Measurements from ENCODE around the gene POLA2. TPM values are rescaled to one million over a fixed set of nuclear protein-coding genes. Genes with fewer than 3 reads are reported as not detected.
"Not testable (repeated sequence)": the region's sequence is repeated elsewhere in the genome, so short reads cannot be mapped to it uniquely, and the experiment has no call there.

Gene POLA2
- total and polyA plus RNA-seq, 4 donors = 4.5 to 14.2 (median 9.5) TPM

DNA sequence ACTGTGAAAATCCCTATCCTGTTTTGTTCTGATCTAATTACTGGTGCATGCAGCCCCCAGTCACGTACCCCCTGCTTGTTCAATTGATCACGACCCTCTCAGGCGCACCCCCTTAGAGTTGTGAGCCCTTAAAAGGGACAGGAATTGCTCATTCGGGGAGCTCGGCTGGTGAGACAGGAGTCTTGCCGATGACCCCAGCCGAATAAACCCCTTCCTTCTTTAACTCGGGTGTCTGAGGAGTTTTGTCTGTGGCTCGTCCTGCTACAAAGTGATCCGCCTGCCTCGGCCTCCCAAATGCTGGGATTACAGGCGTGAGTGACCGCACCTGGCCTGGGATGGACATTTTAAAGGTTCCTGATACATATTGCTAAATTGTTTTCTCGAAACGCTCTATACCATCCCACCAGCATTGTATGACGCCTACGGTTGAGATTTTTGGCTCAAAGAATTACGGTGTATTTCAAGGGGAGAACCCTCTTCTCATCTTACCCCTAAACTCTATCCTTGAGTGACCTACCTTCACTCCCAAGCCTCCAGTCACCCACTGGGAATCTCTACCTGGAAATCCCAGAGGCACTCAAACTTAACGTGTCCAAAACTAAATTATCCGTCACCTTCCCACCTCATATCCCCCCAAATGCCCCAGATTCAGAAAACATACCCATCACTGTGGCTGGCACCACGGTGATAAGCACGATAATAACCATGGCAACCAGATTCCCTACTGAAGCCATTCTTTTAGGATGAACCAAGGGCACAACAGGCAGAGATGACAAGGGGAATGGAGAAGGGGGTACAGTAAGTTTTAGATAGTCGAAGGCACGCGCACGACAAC, 789 bp upstream of the POLA2 start:
- Histone ChIP-seq H3K4me3 (peak overlapping the region; percentile 58), H3K4me1 (ENCODE audit: control insufficient read depth in 5 of 5, insufficient read depth in 5 of 5, low read length in 5 of 5) (peaks cover 0 to 15% (median 8%) of the 10 kb centered on the region in 5 donors), H3K27me3 (ENCODE audit: control insufficient read depth in 3 of 3, insufficient read depth in 3 of 3, low read length in 2 of 3) (no peaks in the 10 kb centered on the region), H3K9me3 (ENCODE audit: control insufficient read depth in 4 of 4, insufficient read depth in 3 of 4, low read length in 3 of 4) (no peaks in the 10 kb centered on the region), H3K36me3 (ENCODE audit: control insufficient read depth in 4 of 4, insufficient read depth in 4 of 4, low read length in 4 of 4) (no peaks in the 10 kb centered on the region), H3K9ac (ENCODE audit: insufficient read depth in 1 of 2, low read length in 2 of 2) (peak overlapping the region; percentile 60 to 96), H3K27ac (ENCODE audit: low read depth in 1 of 2, low read length in 1 of 2) (peak overlapping the region; percentile 83 to 95)
- ATAC-seq (ENCODE audit: insufficient read depth, low FRiP score) = no peak
- WGBS, 2 donors = 64 to 67% methylated on average over 26 of the region's 26 CpGs
- DNase-seq = no peak
- no peak for TF ChIP-seq CTCF (IDR thresholded peaks at IDR 0.05; ENCODE audit: control extremely low read depth, extremely low read depth)

GRCh38 chr11:65262381-65262680, 569 bp downstream of the POLA2 start:
- Histone ChIP-seq H3K9me3 (ENCODE audit: control insufficient read depth in 4 of 4, insufficient read depth in 3 of 4, low read length in 3 of 4) (no peaks in the 10 kb centered on the region), H3K4me1 (ENCODE audit: control insufficient read depth in 5 of 5, insufficient read depth in 5 of 5, low read length in 5 of 5) (peaks cover 0 to 15% (median 8%) of the 10 kb centered on the region in 5 donors), H3K36me3 (ENCODE audit: control insufficient read depth in 4 of 4, insufficient read depth in 4 of 4, low read length in 4 of 4) (peaks cover 0 to 4% (median 0%) of the 10 kb centered on the region in 4 donors), H3K27ac (ENCODE audit: low read depth in 1 of 2, low read length in 1 of 2) (peak overlapping the region; percentile 83 to 95), H3K27me3 (ENCODE audit: control insufficient read depth in 3 of 3, insufficient read depth in 3 of 3, low read length in 2 of 3) (no peaks in the 10 kb centered on the region), H3K4me3 (peak overlapping the region; percentile 60), H3K9ac (ENCODE audit: insufficient read depth in 1 of 2, low read length in 2 of 2) (peak overlapping the region; percentile 63 to 75)
- 1% methylated on average over 16 of the region's 16 CpGs for WGBS, 2 donors
- ATAC-seq (ENCODE audit: insufficient read depth, low FRiP score) = peak; percentile 61
- peak in 1 of 3 donors; percentile 59 for DNase-seq
- TF ChIP-seq CTCF (IDR thresholded peaks at IDR 0.05; ENCODE audit: control extremely low read depth, extremely low read depth) = no peak

GRCh38 chr11:65262776-65263175, 1.0 kb downstream of the POLA2 start:
- Histone ChIP-seq H3K9me3 (ENCODE audit: control insufficient read depth in 4 of 4, insufficient read depth in 3 of 4, low read length in 3 of 4) (no peaks in the 10 kb centered on the region), H3K36me3 (ENCODE audit: control insufficient read depth in 4 of 4, insufficient read depth in 4 of 4, low read length in 4 of 4) (peaks cover 0 to 5% (median 0%) of the 10 kb centered on the region in 4 donors), H3K27ac (ENCODE audit: low read depth in 1 of 2, low read length in 1 of 2) (peak overlapping the region in 1 of 2 donors; percentile 56), H3K27me3 (ENCODE audit: control insufficient read depth in 3 of 3, insufficient read depth in 3 of 3, low read length in 2 of 3) (no peaks in the 10 kb centered on the region), H3K4me3 (peak overlapping the region; percentile 60), H3K9ac (ENCODE audit: insufficient read depth in 1 of 2, low read length in 2 of 2) (peak overlapping the region in 1 of 2 donors; percentile 75), H3K4me1 (ENCODE audit: control insufficient read depth in 5 of 5, insufficient read depth in 5 of 5, low read length in 5 of 5) (peaks cover 0 to 15% (median 8%) of the 10 kb centered on the region in 5 donors)
- ATAC-seq (ENCODE audit: insufficient read depth, low FRiP score) = no peak
- peak in 1 of 3 donors; percentile 2 for DNase-seq
- no peak for TF ChIP-seq CTCF (IDR thresholded peaks at IDR 0.05; ENCODE audit: control extremely low read depth, extremely low read depth)
- WGBS, 2 donors = 27 to 43% methylated on average over 6 of the region's 6 CpGs

- WGBS, 2 donors = 94 to 95% methylated on average over 11 of the region's 11 CpGs
Observed at GRCh38 chr11:65264747-65265146, 3.0 kb downstream of the POLA2 start.

More at GRCh38 chr11:65264747-65265146, 3.0 kb downstream of the POLA2 start:
- H3K27ac ChIP-seq (ENCODE audit: low read depth in 1 of 2, low read length in 1 of 2); H3K4me3 ChIP-seq; H3K27me3 ChIP-seq (ENCODE audit: control insufficient read depth in 3 of 3, insufficient read depth in 3 of 3, low read length in 2 of 3); H3K9ac ChIP-seq (ENCODE audit: insufficient read depth in 1 of 2, low read length in 2 of 2); ATAC-seq (ENCODE audit: insufficient read depth, low FRiP score); H3K9me3 ChIP-seq (ENCODE audit: control insufficient read depth in 4 of 4, insufficient read depth in 3 of 4, low read length in 3 of 4); DNase-seq: not testable (repeated sequence)
- Histone ChIP-seq H3K36me3 (ENCODE audit: control insufficient read depth in 4 of 4, insufficient read depth in 4 of 4, low read length in 4 of 4) (peaks cover 0 to 10% (median 1%) of the 10 kb centered on the region in 4 donors), H3K4me1 (ENCODE audit: control insufficient read depth in 5 of 5, insufficient read depth in 5 of 5, low read length in 5 of 5) (peaks cover 0 to 15% (median 8%) of the 10 kb centered on the region in 5 donors)

All from lung (tissue), 12 donors.